Lung (tissue), 12 donors: Measurements from ENCODE around the gene CLCN4. TPM values are rescaled to one million over a fixed set of nuclear protein-coding genes. Genes with fewer than 3 reads are reported as not detected.

ENCODE experiments used
- ATAC-seq: fragments of 200-7000 bp; cut with Tn5 transposase; one replicate; pipeline ENCODE4 v1.9.1; 2020; ENCODE audit warnings: moderate number of reproducible peaks; ENCODE audit not compliant: insufficient read depth, low FRiP score
- DNase-seq, 3 donors: peaks; one replicate each; pipeline ENCODE4 v3.0.0-alpha.2; 2013 to 2017
- H3K27ac ChIP-seq, 2 donors: one replicate each; pipeline ENCODE4 v1.5.1; 2013; ENCODE audit warnings: mild to moderate bottlenecking in 2 of 2, moderate library complexity in 2 of 2, control low read depth in 1 of 2, inconsistent platforms in 1 of 2, low read depth in 1 of 2, low read length in 1 of 2
- H3K27me3 ChIP-seq, 3 donors: one replicate each; pipeline ENCODE4 v1.5.1; 2013; ENCODE audit warnings: low read length in 2 of 3; ENCODE audit not compliant: control insufficient read depth in 3 of 3, insufficient read depth in 3 of 3
- H3K36me3 ChIP-seq, 4 donors: one replicate each; pipeline ENCODE4 v1.5.1; 2013; ENCODE audit warnings: low read length in 4 of 4, mild to moderate bottlenecking in 1 of 4, moderate library complexity in 1 of 4; ENCODE audit not compliant: control insufficient read depth in 4 of 4, insufficient read depth in 4 of 4
- H3K4me1 ChIP-seq, 5 donors: one replicate each; pipeline ENCODE4 v1.5.1; 2013; ENCODE audit warnings: low read length in 5 of 5, mild to moderate bottlenecking in 2 of 5, moderate library complexity in 1 of 5; ENCODE audit not compliant: control insufficient read depth in 5 of 5, insufficient read depth in 5 of 5
- H3K4me3 ChIP-seq: one replicate; pipeline ENCODE4 v1.5.1; 2013; ENCODE audit warnings: mild to moderate bottlenecking, control low read depth, moderate library complexity
- H3K9ac ChIP-seq, 2 donors: one replicate each; pipeline ENCODE4 v1.5.1; 2013; ENCODE audit warnings: low read length in 2 of 2, control low read depth in 1 of 2; ENCODE audit not compliant: insufficient read depth in 1 of 2
- H3K9me3 ChIP-seq, 4 donors: one replicate each; pipeline ENCODE4 v1.5.1; 2013; ENCODE audit warnings: low read length in 3 of 4, mild to moderate bottlenecking in 1 of 4, moderate library complexity in 1 of 4; ENCODE audit not compliant: control insufficient read depth in 4 of 4, insufficient read depth in 3 of 4
- whole genome bisulfite sequencing, 2 donors: extraction: QIAGEN DNeasy Blood & Tissue Kit; methylation state at CpG; one replicate each; pipeline ENCODE4 v1.1.7; 2013; 5-methylcytosine and 5-hydroxymethylcytosine counted together
- polyA plus RNA-seq, 2 donors: library from polyadenylated mRNA; stranded (reverse); fragments of 200-250 nt; gene quantifications; one replicate each; pipeline ENCODE4 v1.2.1, GENCODE V29; 2013
- total RNA-seq, 2 donors: library from RNA; depleted of rRNA in 1 of 2; stranded (reverse); fragments of >200 nt in 1 of 2; gene quantifications; one replicate each; pipeline ENCODE4 v1.2.1, GENCODE V29; 2014 to 2021
- TF ChIP-seq, protein P1 (sequence below): IDR thresholded peaks from 2 replicates; pipeline ENCODE4 v1.5.1; 2012; ENCODE audit warnings: mild to moderate bottlenecking; ENCODE audit errors: control extremely low read depth, extremely low read depth
- donor health status: control.
- donor health status: control.
- donor health status: Bipolar disorder and iron deficiency.
- donor health status: healthy.
- donor health status: DM: yes; HTN: yes; CAD: no.

The CLCN4 gene
- total and polyA plus RNA-seq, 4 donors = 2.1 to 11.3 (median 5.8) TPM

DNA sequence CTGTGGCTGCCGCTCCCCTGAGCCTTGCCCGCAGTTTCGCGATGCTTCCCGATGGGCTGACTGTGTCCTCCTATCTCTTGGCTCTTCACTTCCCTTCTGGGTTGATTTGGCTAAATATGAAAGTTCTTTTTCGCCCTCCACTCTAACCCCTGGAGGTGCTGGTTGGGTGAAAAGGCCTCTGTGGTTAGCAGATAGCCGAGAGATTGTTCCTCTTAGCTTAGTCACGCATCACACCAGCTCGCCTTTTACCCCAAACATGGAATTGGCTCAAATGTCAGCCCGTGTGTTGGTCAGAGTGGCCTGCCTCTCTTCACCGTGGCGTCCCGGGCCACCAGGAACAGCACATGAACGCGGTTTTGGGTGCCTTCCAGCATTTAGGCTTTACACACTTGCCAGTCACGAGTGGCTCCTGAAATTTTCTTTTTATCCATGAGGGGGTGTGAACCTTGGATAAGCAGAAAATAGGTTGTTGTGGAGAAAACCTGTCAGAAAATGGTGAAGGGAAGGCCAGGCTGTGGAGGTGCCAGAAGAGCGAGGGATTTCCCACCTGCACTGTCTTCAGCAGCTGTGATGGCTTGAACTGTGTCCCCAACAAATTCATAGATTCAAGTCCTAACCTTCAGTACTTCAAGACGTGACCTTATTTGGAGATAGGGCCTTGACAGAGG is 8.9 kb downstream of the CLCN4 start:
- Histone ChIP-seq H3K36me3 (no peaks in the 10 kb centered on the region), H3K9me3 (peaks cover 0 to 6% (median 0%) of the 10 kb centered on the region in 4 donors), H3K4me3 (no peak overlapping the region), H3K27me3 (peaks cover 0 to 6% (median 3%) of the 10 kb centered on the region in 3 donors), H3K27ac (peak overlapping the region; percentile 24), H3K4me1 (peaks cover 0 to 6% (median 0%) of the 10 kb centered on the region in 5 donors), H3K9ac (no peak overlapping the region)
- ATAC-seq (no peak), DNase-seq (no peak)
- WGBS, 2 donors = 32 to 74% methylated on average over 18 of the region's 18 CpGs
- TF ChIP-seq, protein P1, sequence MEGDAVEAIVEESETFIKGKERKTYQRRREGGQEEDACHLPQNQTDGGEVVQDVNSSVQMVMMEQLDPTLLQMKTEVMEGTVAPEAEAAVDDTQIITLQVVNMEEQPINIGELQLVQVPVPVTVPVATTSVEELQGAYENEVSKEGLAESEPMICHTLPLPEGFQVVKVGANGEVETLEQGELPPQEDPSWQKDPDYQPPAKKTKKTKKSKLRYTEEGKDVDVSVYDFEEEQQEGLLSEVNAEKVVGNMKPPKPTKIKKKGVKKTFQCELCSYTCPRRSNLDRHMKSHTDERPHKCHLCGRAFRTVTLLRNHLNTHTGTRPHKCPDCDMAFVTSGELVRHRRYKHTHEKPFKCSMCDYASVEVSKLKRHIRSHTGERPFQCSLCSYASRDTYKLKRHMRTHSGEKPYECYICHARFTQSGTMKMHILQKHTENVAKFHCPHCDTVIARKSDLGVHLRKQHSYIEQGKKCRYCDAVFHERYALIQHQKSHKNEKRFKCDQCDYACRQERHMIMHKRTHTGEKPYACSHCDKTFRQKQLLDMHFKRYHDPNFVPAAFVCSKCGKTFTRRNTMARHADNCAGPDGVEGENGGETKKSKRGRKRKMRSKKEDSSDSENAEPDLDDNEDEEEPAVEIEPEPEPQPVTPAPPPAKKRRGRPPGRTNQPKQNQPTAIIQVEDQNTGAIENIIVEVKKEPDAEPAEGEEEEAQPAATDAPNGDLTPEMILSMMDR = no peak

DNA sequence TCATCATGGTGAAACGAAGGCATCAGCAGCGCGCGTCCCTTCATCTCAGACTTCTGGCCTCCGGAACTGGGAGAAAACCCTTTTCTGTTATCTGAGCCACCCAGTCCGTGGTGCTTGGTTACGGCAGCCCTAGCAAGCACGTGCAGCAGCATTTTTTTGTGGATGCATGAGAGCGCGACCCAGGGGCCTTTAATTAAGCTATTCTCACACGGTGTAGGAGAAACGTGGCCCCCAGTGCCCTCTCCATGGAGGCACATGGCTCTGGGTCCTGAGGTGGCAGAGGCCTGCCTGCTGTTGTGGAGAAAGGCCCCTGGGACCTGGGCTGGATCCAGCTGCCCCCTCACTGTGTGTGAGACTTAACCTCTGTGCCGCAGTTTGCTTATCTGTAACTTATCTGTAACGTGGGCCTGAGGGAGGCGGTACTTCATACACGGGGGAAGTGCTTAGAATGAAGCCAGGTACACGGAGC is 9.5 kb downstream of the CLCN4 start:
- peaks cover 0 to 6% (median 0%) of the 10 kb centered on the region in 5 donors for H3K4me1 ChIP-seq
- H3K27me3 ChIP-seq = peaks cover 0 to 5% (median 3%) of the 10 kb centered on the region in 3 donors
- peak overlapping the region; percentile 24 for H3K27ac ChIP-seq
- H3K9ac ChIP-seq = no peak overlapping the region
- ATAC-seq = no peak
- TF ChIP-seq, protein P1 = no peak
- 70 to 85% methylated on average over 16 to 17 of the region's 17 CpGs for WGBS, 2 donors
- peaks cover 0 to 6% (median 0%) of the 10 kb centered on the region in 4 donors for H3K9me3 ChIP-seq
- no peak overlapping the region for H3K4me3 ChIP-seq
- no peak for DNase-seq
- no peaks in the 10 kb centered on the region for H3K36me3 ChIP-seq

DNA sequence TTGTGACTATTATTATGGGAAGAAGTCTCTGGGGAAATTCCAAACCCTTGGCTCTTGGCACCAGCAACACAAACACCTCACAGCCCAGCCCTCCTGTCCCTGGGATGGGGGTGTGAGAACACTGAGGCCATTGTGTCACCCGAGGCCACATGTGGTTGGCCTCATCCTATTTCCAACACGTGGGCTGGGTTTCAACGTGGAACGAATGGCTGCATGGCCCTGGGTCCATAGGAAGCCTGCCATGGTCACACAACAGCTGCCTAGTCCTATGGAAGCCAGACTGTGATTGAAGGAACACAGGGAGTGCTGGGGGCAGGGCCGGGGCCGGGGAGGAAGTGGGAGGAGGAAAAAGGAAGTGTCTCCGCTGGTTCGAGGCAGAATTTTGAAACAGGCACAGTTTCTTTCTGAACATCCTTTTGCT is 10.0 kb downstream of the CLCN4 start:
- peak in 1 of 3 donors; percentile 46 for DNase-seq
- TF ChIP-seq, protein P1 = no peak
- WGBS, 2 donors = 14 to 37% methylated on average over 8 of the region's 8 CpGs
- H3K9ac ChIP-seq = no peak overlapping the region
- ATAC-seq = no peak
- peak overlapping the region; percentile 17 to 24 for H3K27ac ChIP-seq
- peaks cover 0 to 6% (median 0%) of the 10 kb centered on the region in 4 donors for H3K9me3 ChIP-seq
- peaks cover 0 to 6% (median 0%) of the 10 kb centered on the region in 5 donors for H3K4me1 ChIP-seq
- H3K36me3 ChIP-seq = no peaks in the 10 kb centered on the region
- peaks cover 0 to 6% (median 3%) of the 10 kb centered on the region in 3 donors for H3K27me3 ChIP-seq
- no peak overlapping the region for H3K4me3 ChIP-seq
